ENCODE data around the gene HMGN4. TPM values are rescaled to one million over a fixed set of nuclear protein-coding genes. Genes with fewer than 3 reads are reported as not detected.
A peak's percentile ranks its signal among the peaks of the same experiment; 100 is the strongest.

HMGN4 gene
- total and polyA plus RNA-seq, 2 donors (not counting 3 experiments of a cell fraction or from before 2014, with no cell fraction given) = 13.1 to 36.9 TPM

GRCh38 chr6:26536571-26537159 lies 1.5 kb upstream of the HMGN4 start:
- TF ChIP-seq, protein P1, sequence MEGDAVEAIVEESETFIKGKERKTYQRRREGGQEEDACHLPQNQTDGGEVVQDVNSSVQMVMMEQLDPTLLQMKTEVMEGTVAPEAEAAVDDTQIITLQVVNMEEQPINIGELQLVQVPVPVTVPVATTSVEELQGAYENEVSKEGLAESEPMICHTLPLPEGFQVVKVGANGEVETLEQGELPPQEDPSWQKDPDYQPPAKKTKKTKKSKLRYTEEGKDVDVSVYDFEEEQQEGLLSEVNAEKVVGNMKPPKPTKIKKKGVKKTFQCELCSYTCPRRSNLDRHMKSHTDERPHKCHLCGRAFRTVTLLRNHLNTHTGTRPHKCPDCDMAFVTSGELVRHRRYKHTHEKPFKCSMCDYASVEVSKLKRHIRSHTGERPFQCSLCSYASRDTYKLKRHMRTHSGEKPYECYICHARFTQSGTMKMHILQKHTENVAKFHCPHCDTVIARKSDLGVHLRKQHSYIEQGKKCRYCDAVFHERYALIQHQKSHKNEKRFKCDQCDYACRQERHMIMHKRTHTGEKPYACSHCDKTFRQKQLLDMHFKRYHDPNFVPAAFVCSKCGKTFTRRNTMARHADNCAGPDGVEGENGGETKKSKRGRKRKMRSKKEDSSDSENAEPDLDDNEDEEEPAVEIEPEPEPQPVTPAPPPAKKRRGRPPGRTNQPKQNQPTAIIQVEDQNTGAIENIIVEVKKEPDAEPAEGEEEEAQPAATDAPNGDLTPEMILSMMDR (IDR thresholded peaks at IDR 0.05; ENCODE audit: extremely low read depth in 1 of 2, insufficient read depth in 1 of 2, low read depth in 1 of 2, low read length in 2 of 2) = no peak
- TF ChIP-seq POLR2AphosphoS5 (IDR thresholded peaks at IDR 0.05; ENCODE audit: insufficient read depth, low read depth, low read length) = no peak
- no peak for TF ChIP-seq GATA2 (IDR thresholded peaks at IDR 0.05; ENCODE audit: insufficient read depth, insufficient read length, low read depth, low read length)

More at GRCh38 chr6:26536571-26537159, 1.5 kb upstream of the HMGN4 start:
- Histone ChIP-seq H4K20me1 (replicated peaks; ENCODE audit: control insufficient read depth, extremely low read depth, insufficient read depth, low read length) (no peaks in the 10 kb centered on the region), H3K4me2 (ENCODE audit: insufficient read depth, low read length) (peak overlapping the region; percentile 61), H3K9ac (replicated peaks; ENCODE audit: extremely low read depth, insufficient read depth, low read length) (peak overlapping the region; percentile 77), H3K9me1 (replicated peaks; ENCODE audit: control insufficient read depth, extremely low read depth, insufficient read depth, low read length) (no peaks in the 10 kb centered on the region), H3K4me1 (ENCODE audit: control insufficient read depth, extremely low read depth, insufficient read depth, low read length) (peaks cover 21% of the 10 kb centered on the region), H3K9me3 (replicated peaks; ENCODE audit: control insufficient read depth, insufficient read depth, low read length) (no peaks in the 10 kb centered on the region), H3K79me2 (ENCODE audit: control insufficient read depth, insufficient read depth, low read length) (peaks cover 21% of the 10 kb centered on the region), H2AFZ (ENCODE audit: low read depth, low read length) (peak overlapping the region; percentile 100), H3K36me3 (ENCODE audit: control insufficient read depth in 2 of 2, extremely low read depth in 1 of 2, insufficient read depth in 2 of 2, low read length in 2 of 2) (no peaks in the 10 kb centered on the region), H3K27ac (ENCODE audit: insufficient read depth, low read depth, low read length) (peak overlapping the region; percentile 85), H3K4me3 (replicated peaks in 1 of 3; ENCODE audit: insufficient read depth in 1 of 3, low read depth in 1 of 3, low read length in 3 of 3) (peak overlapping the region; percentile 60 to 87 (median 82)), H3K27me3 (ENCODE audit: control insufficient read depth in 2 of 2, insufficient read depth in 2 of 2, low read length in 2 of 2) (no peaks in the 10 kb centered on the region)
- CTCF ChIA-PET = interaction anchor here (1.0 to 3.7 kb wide), 7 partner anchors 15 to 256 kb away, joined by 3 to 42 read pairs (median 10); no protein-coding TSS in a partner anchor
- FAIRE-seq (no peak), DNase-seq (ENCODE audit: low read depth, low spot score) (peak; percentile 58)
- dilution Hi-C loops (cut with MboI; ENCODE audit: extremely low pct_ligation_motif_present, low sequenced_read_pairs) (loop anchor here (25.0 kb wide), 1 partner anchor 199 kb away; no protein-coding TSS in a partner anchor), intact Hi-C loops (cut with micrococcal nuclease) (loop anchor here (1.0 kb wide), 4 partner anchors 15 to 225 kb away; no protein-coding TSS in a partner anchor)
- POLR2A ChIA-PET = no interaction called here
- no TSS peak for BruUV-seq (replicated peaks)
